ENCODE data around the gene HTR4. TPM values are rescaled to one million over a fixed set of nuclear protein-coding genes. Genes with fewer than 3 reads are reported as not detected.

HTR4 gene
- total RNA-seq, 1 donor from 2014 or later = 0.27 TPM

GRCh38 chr5:148583421-148583965, 70.8 kb downstream of the HTR4 start:
- no peak overlapping the region for H3K27ac Mint-ChIP-seq
- H3K4me1 Mint-ChIP-seq = no peaks in the 10 kb centered on the region
- TF ChIP-seq CTCF (IDR thresholded peaks at IDR 0.05; ENCODE audit: unreplicated experiment) = no peak
- H3K9me3 Mint-ChIP-seq = peaks cover 20% of the 10 kb centered on the region
- H3K4me3 Mint-ChIP-seq = no peak overlapping the region
- no peak for DNase-seq (ENCODE audit: low spot score in 2 of 2, unreplicated experiment in 2 of 2)
- no peaks in the 10 kb centered on the region for H3K36me3 Mint-ChIP-seq
- peaks cover 3% of the 10 kb centered on the region for H3K27me3 Mint-ChIP-seq (ENCODE audit: low read depth)

GRCh38 chr5:148574167-148574566, 80.2 kb downstream of the HTR4 start:
- no peak for DNase-seq (ENCODE audit: low spot score in 2 of 2, unreplicated experiment in 2 of 2)
- Mint-ChIP-seq H3K9me3 (no peaks in the 10 kb centered on the region), H3K4me1 (no peaks in the 10 kb centered on the region), H3K27ac (no peak overlapping the region), H3K36me3 (no peaks in the 10 kb centered on the region), H3K27me3 (ENCODE audit: low read depth) (peaks cover 19% of the 10 kb centered on the region), H3K4me3 (no peak overlapping the region)
- TF ChIP-seq CTCF (IDR thresholded peaks at IDR 0.05; ENCODE audit: unreplicated experiment) = no peak

GRCh38 chr5:148573374-148573773, 81.0 kb downstream of the HTR4 start:
- Mint-ChIP-seq H3K27me3 (ENCODE audit: low read depth) (peaks cover 23% of the 10 kb centered on the region), H3K4me3 (no peak overlapping the region), H3K4me1 (no peaks in the 10 kb centered on the region), H3K36me3 (no peaks in the 10 kb centered on the region), H3K9me3 (no peaks in the 10 kb centered on the region), H3K27ac (no peak overlapping the region)
- no peak for DNase-seq (ENCODE audit: low spot score in 2 of 2, unreplicated experiment in 2 of 2)
- TF ChIP-seq CTCF (IDR thresholded peaks at IDR 0.05; ENCODE audit: unreplicated experiment) = no peak

- peaks cover 31% of the 10 kb centered on the region for H3K27me3 Mint-ChIP-seq (ENCODE audit: low read depth)
- H3K4me1 Mint-ChIP-seq = no peaks in the 10 kb centered on the region
- no peak for DNase-seq (ENCODE audit: low spot score in 2 of 2, unreplicated experiment in 2 of 2)
- H3K9me3 Mint-ChIP-seq = no peaks in the 10 kb centered on the region
- no peaks in the 10 kb centered on the region for H3K36me3 Mint-ChIP-seq
- no peak for TF ChIP-seq CTCF (IDR thresholded peaks at IDR 0.05; ENCODE audit: unreplicated experiment)
- H3K4me3 Mint-ChIP-seq = no peak overlapping the region
- no peak overlapping the region for H3K27ac Mint-ChIP-seq
Measured at GRCh38 chr5:148569948-148570347, 84.4 kb downstream of the HTR4 start.

GRCh38 chr5:148565148-148565547, 89.2 kb downstream of the HTR4 start:
- no peak overlapping the region for H3K4me3 Mint-ChIP-seq
- H3K4me1 Mint-ChIP-seq = no peaks in the 10 kb centered on the region
- no peaks in the 10 kb centered on the region for H3K36me3 Mint-ChIP-seq
- no peak overlapping the region for H3K27ac Mint-ChIP-seq
- no peak for TF ChIP-seq CTCF (IDR thresholded peaks at IDR 0.05; ENCODE audit: unreplicated experiment)
- no peaks in the 10 kb centered on the region for H3K9me3 Mint-ChIP-seq
- peaks cover 18% of the 10 kb centered on the region for H3K27me3 Mint-ChIP-seq (ENCODE audit: low read depth)
- no peak for DNase-seq (ENCODE audit: low spot score in 2 of 2, unreplicated experiment in 2 of 2)

- H3K27ac Mint-ChIP-seq = no peak overlapping the region
- no peak for DNase-seq (ENCODE audit: low spot score in 2 of 2, unreplicated experiment in 2 of 2)
- no peaks in the 10 kb centered on the region for H3K36me3 Mint-ChIP-seq
- no peaks in the 10 kb centered on the region for H3K4me1 Mint-ChIP-seq
- no peaks in the 10 kb centered on the region for H3K9me3 Mint-ChIP-seq
- TF ChIP-seq CTCF (IDR thresholded peaks at IDR 0.05; ENCODE audit: unreplicated experiment) = no peak
- peaks cover 14% of the 10 kb centered on the region for H3K27me3 Mint-ChIP-seq (ENCODE audit: low read depth)
- H3K4me3 Mint-ChIP-seq = no peak overlapping the region
Measured at GRCh38 chr5:148563021-148563420, 91.3 kb downstream of the HTR4 start.
